ENCODE results near the gene S100Z. TPM values are rescaled to one million over a fixed set of nuclear protein-coding genes. Genes with fewer than 3 reads are reported as not detected.
"Not testable (repeated sequence)": the region's sequence is repeated elsewhere in the genome, so short reads cannot be mapped to it uniquely, and the experiment has no call there.

Gene S100Z
- total and polyA plus RNA-seq, 8 donors: 0.16 to 0.60 (median 0.39) TPM

DNA sequence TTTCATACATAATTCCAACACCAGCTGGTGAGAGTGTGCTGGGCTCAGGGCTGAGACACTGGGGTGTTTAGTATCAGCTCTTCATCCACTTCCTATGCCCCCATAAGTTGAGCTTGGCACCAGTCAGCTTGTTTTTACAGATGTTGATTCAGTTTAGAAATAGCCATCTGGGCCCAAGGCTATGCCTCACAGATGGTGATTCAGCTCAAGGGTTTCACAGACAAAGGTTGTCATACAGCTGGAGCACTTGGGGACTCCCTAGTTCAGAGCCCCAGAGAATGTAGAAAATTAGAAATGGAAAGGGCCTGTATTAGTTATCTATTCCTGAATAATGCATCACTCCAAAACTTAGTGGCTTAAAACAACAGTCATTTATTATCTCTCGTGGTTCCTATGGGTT, 92.8 kb downstream of the S100Z start:
- intact Hi-C loops (cut with DNase I): no loop called here
- Histone ChIP-seq H3K4me1 (no peaks in the 10 kb centered on the region), H3K27ac (no peak overlapping the region), H3K9me3 (no peaks in the 10 kb centered on the region), H3K27me3 (no peaks in the 10 kb centered on the region), H3K4me3 (no peak overlapping the region), H3K36me3 (no peaks in the 10 kb centered on the region)
- ATAC-seq (no peak), DNase-seq (no peak)
- TF ChIP-seq, protein P1, sequence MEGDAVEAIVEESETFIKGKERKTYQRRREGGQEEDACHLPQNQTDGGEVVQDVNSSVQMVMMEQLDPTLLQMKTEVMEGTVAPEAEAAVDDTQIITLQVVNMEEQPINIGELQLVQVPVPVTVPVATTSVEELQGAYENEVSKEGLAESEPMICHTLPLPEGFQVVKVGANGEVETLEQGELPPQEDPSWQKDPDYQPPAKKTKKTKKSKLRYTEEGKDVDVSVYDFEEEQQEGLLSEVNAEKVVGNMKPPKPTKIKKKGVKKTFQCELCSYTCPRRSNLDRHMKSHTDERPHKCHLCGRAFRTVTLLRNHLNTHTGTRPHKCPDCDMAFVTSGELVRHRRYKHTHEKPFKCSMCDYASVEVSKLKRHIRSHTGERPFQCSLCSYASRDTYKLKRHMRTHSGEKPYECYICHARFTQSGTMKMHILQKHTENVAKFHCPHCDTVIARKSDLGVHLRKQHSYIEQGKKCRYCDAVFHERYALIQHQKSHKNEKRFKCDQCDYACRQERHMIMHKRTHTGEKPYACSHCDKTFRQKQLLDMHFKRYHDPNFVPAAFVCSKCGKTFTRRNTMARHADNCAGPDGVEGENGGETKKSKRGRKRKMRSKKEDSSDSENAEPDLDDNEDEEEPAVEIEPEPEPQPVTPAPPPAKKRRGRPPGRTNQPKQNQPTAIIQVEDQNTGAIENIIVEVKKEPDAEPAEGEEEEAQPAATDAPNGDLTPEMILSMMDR (IDR thresholded peaks at IDR 0.05): no peak

GRCh38 chr5:76943006-76943405, 93.2 kb downstream of the S100Z start:
- TF ChIP-seq, protein P1 (IDR thresholded peaks at IDR 0.05): no peak
- Histone ChIP-seq H3K4me1 (no peaks in the 10 kb centered on the region), H3K36me3 (no peaks in the 10 kb centered on the region), H3K27me3 (no peaks in the 10 kb centered on the region), H3K27ac (no peak overlapping the region), H3K4me3 (no peak overlapping the region), H3K9me3 (no peaks in the 10 kb centered on the region)
- ATAC-seq (no peak), DNase-seq (no peak)
- intact Hi-C loops (cut with DNase I): no loop called here

DNA sequence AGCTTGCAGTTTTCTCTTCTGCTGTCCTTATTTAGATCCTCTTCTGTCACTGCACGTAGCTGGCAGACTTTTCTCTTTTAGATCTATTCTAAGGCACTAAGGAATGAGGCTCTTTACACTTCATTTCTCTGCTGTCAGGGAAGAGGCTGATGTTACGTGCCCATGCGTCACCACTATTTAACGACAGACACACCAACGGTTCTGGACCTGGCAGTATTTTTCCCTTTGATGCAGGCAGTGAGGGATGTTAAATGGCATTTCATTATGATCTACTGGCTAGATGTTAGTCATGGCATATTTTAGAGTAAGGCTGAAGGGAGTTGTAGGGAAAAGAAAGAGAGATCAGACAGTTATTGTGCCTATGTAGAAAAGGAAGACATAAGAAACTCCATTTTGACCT, 94.8 kb downstream of the S100Z start:
- TF ChIP-seq, protein P1 (IDR thresholded peaks at IDR 0.05): no peak
- no peaks in the 10 kb centered on the region for H3K27me3 ChIP-seq
- intact Hi-C loops (cut with DNase I): no loop called here
- DNase-seq: no peak
- H3K27ac ChIP-seq: no peak overlapping the region
- no peaks in the 10 kb centered on the region for H3K4me1 ChIP-seq
- ATAC-seq: no peak
- no peak overlapping the region for H3K4me3 ChIP-seq
- no peaks in the 10 kb centered on the region for H3K9me3 ChIP-seq
- no peaks in the 10 kb centered on the region for H3K36me3 ChIP-seq

DNA sequence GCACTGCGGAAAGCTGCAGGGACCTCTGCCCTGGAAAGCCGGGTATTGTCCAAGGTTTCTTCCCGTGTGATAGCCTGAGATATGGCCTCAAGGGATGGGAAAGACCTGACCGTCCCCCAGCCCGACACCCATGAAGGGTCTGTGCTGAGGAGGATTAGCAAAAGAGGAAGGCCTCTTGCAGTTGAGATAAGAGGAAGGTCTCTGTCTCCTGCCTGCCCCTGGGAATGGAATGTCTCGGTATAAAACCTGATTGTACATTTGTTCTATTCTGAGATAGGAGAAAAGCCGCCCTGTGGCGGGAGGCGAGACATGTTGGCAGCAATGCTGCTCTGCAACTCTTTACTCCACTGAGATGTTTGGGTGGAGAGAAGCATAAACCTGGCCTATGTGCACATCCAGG, 95.4 kb downstream of the S100Z start:
- H3K36me3 ChIP-seq; DNase-seq; H3K27ac ChIP-seq; H3K27me3 ChIP-seq; H3K9me3 ChIP-seq; intact Hi-C loops (cut with DNase I); ATAC-seq; H3K4me3 ChIP-seq; H3K4me1 ChIP-seq: not testable (repeated sequence)

DNA sequence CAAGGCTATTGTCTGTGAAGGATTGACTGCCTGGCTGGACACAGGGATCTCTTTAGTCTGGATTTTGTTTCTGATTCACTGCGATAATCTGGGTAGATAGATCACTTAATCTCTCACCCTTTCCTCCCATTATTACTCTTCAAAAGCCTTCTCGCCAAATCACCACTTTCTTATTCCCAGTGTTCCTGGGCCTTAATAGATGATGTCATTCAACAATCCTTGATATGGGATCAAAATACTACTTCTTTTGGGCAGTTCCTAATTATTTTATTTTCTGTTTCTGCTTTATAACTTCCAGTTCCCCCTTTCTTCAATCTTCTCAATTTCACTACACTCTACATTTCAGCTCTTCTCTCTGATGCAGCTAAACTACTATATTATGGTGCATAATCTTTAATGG, 96.3 kb downstream of the S100Z start:
- Histone ChIP-seq H3K4me1 (no peaks in the 10 kb centered on the region), H3K9me3 (no peaks in the 10 kb centered on the region), H3K4me3 (no peak overlapping the region), H3K36me3 (no peaks in the 10 kb centered on the region), H3K27me3 (no peaks in the 10 kb centered on the region), H3K27ac (no peak overlapping the region)
- no peak for ATAC-seq
- TF ChIP-seq, protein P1 (IDR thresholded peaks at IDR 0.05): no peak
- intact Hi-C loops (cut with DNase I): no loop called here
- no peak for DNase-seq

- no peaks in the 10 kb centered on the region for H3K4me1 ChIP-seq
- intact Hi-C loops (cut with DNase I): no loop called here
- H3K27me3 ChIP-seq: peaks cover 0 to 4% of the 10 kb centered on the region in 2 donors
- DNase-seq (no peak), ATAC-seq (no peak)
- no peak overlapping the region for H3K4me3 ChIP-seq
- H3K9me3 ChIP-seq: no peaks in the 10 kb centered on the region
- H3K36me3 ChIP-seq: no peaks in the 10 kb centered on the region
- TF ChIP-seq, protein P1 (IDR thresholded peaks at IDR 0.05): no peak
- H3K27ac ChIP-seq: no peak overlapping the region
Measured at GRCh38 chr5:76947082-76947503, 97.3 kb downstream of the S100Z start.
